Left forelimb (tissue), 1 donor: ENCODE results near the gene COL9A2.

ENCODE experiments used
- DNase-seq: peaks from one replicate; pipeline ENCODE4 v3.0.0-alpha.2; 2018; ENCODE audit warnings: low spot score

COL9A2 gene

DNA sequence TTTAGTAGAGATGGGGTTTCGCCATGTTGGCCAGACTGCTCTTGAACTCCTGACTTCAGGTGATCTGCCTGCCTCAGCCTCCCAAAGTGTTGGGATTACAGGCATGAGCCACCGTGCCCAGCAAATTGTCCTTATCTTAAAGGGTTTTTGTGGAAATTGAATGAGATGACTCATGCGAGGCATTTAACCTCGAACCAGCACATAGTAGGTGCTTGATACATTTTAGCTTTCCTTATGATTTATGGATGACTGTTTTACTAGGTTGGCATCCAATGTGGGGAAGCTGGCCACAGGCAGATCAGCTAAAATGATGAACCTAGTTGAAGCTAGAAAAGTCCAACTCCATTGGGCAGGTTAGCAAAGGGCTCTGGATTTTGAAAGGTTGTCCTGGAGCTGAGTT is 1.4 kb upstream of the COL9A2 start:
- no peak for DNase-seq

DNA sequence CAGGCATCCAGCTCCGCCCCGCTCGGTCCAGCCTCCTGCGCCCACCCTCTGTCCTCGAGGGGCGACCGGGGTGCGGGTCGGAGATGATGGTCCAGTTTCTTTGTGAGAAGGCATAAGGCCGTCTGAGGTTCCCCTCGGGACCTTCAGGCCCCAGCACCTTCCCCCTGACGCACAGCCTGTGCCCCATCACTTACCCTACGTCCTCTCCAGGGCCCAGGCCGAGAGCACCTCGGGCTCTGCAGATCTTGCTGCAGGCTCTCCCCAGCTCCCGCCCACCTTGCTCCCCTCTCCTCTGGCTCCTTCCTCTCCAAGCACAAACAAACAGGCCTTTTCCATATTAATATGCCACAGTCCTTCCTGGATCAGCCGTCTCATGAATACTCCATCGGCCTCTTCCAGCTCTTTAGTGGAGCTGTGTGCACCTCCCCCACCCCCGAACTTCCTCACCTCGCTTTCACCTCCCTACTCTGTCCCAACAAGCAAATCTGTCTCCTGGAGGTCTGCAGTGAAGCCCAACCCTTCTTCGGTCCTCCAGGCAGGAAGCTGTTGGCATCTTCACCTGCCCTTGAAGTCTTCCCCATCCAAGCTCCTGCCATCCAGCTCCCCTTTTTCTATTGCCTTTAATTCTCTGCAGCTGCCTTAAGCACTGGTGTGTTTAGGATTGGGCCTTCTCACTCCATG is 448 bp upstream of the COL9A2 start:
- DNase-seq, result no peak

DNA sequence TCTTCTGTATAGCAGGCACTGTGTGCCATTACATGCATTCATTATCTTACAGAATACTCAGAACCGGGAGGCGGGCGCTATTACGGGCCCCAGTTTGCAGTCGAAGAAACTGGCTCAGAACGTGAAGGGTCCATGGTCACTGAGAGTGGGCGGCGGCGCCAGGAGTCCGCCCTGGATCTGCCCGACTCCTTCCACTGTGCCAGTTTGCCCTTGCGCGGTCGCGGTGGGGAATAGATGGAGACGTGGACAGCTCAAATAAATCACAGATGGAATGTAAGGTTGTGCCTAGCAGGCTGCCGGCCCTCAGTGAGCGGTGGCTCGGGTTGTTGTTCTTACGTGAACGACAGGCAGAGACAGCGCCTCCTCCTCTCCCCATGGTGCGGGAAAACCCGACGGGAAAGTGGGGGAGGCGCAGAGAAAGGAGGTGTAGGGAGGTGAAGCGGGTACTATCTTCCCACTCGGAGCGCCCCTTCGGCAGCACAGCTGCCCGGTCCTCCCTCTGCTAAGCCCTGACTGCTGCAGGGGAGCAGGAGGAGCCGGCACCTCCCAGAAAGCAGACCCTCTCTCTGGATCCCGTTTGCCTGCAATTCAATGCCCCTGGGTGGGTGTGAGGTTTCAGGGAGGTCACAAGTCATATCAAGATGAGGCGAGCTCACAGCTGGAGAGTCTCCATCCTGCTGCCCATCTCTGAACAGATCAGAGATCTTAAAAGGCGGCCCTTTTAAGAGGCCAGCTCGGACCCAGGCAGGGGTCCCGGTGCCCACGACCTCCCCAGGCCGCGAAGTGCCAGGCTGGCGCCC is 1.1 kb downstream of the COL9A2 start:
- DNase-seq, result no peak

DNA sequence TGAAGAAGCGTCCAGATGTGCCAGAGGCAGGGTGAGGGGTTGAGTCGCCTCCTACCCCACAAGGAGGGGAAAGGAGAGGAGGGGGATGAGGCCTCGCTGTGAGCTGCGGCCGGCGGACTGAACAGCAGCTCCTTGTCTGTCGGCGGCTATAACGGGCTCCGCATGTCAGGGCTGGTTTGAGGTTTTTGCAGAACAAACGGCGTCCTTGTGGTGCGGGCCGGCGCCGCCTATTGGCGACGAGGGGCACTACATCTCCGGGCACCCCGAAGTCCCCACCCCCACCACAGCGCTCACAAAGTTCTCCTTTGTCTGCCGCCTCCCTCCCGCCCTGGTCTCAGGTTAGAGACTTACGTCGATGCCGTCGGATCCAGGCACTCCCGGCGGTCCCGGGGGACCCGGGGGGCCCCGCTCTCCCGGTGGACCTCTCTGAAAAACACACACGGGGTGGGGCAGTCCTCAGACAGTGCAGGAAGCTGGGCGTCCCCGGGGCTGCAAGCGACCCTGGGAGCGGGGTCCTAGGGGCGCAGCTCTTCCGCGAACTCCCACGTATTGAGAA is 1.8 kb downstream of the COL9A2 start:
- DNase-seq, result peak; percentile 88

DNA sequence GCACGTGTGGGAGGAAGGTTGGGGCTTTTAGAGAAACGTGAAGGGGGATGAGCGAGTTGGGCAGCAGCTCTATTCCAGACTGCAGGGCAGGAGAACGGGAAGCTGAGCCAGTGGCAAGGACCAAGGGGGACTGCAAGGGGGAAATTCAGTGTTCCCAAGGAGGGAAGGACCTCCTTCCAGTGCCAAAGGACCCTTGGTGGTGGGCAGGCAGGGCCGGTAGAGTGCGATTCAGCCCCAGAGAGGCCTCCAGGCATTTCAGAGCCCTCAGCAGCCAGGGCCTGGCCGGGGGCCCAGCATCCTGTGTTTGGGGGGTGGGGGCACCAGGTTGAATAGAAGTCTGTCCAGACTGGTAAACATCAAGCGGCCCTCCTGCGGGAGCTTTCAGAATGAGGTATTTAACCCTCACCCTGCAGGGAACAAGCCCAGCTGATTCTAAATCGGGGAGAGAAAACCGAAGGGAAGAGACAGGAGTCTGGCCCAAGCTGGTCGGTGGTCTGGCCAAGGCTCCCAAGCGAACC is 2.3 kb downstream of the COL9A2 start:
- no peak for DNase-seq

DNA sequence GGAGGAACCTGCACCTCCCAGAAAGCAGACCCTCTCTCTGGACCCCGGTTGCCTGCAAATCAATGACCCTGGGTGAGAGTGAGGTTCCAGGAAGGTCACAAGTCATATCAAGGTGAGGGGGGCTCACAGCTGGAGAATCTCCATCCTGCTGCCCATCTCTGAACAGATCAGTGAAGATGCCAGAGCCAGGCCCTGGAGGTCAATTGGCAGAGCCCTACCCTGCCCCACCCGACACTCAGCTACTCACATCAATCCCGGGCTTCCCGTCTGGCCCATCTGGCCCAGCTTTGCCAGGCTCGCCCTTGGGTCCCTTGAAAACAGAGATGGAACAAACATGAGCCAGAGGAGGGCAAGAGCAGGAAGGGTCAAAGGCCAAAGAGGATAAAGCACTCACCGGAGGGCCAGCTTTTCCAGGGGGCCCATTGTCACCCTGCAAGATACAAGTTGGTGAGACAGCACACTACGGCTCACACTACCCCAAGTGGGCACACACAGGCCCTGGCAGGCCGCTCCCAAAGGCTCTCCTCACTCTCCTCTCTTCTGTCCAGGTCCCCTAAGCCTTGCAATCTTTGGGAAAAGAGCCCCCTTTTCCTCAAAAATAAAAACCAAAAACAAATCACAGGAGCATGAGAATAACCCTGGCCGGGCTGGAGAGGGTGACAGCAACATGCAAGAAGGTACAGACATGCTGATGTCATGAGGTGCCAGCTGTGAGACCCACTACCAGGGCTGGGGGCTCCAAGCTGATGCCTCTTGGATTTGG is 2.9 kb downstream of the COL9A2 start:
- no peak for DNase-seq

DNA sequence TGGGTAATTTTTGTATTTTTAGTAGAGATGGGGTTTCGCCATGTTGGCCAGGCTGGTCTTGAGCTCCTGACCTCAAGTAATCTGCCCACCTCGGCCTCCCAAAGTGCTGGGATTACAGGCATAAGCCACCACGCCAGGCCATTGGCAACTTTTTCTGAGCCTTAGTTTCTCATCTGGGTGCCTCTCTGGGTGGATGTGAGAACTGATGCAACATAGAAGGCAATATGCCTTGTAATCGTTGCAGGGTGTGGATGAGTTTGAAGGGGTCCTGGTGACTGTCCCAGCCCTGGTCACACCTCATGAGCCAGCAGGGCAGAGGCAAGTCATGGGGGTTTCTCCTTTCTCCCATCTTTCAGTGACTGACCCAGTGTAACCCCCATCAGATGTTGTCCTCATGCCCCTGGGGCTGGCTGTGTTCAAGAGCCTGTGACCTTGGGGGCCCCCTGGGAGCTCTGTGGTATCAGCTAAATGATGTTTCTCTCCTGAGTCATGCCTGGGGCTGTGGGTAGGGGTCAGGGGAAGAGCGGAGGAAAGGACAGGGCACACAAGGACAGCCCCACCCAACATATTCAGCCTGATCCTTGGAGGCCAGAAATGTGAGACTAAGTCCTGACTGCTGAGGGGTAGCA is 3.6 kb downstream of the COL9A2 start:
- DNase-seq, result no peak

DNA sequence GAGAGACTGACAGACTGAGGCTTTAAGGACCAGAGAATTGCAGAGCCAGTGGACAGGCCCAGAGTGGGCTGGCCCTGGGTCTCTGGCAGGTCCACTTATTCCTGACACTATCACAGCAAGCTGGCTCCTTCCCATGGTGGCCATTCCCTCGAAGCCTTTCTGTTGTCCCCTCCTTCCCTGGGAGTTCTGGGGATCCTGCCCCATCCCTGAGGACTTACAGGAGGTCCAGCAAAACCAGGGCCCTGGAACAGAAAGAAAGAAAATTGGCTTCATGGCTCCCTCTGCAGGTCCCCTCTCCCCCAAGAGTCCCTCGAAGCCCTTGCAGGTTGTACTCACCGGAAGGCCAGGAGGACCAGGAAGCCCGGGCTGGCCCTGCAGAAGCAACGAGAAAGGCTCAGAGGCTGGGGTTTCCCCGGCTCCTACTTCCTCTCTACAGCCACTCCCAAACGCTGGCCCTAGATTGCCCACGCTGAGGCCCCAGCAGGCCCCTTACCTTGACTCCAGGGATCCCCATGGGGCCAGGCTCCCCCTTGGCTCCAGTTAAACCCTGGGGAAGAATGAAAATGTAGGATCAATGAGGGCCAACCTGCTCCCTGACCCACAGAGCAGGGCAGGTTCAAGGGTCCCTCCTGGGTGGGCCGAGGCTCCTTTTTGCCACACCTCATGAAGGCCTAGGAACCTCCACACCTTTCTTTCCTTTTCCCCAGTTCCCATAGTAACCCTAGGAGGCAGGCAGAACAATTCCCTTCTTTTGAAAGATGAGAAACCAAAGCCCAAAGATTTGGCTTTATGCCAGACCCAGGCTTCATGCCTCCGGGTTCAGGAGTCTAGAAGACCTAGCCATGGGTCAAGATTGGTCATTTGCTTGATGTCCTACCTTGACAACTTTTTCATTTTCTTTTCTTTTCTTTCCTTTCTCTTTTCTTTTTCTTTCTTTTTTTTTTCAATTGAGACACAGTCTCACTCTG is 4.6 kb downstream of the COL9A2 start:
- DNase-seq, result no peak

DNA sequence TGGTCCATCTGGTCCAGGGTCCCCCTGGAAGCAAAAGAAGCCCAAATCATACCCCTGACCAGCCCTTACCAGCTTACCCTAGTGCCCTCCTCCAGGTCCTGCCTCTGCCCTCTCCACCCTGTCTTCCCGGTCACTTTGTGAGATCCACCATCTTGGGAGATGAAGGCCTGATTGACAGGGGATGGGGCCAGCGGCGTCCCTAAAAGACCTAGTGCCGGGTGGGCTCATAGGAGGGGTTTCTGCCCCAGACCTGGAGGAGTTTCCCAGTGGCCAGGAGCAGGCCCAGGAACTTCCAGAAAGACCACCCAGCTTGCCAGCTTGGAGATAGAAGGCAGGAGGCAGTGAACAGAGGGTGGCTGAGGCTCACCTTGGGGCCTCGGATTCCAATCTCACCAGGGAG is 5.4 kb downstream of the COL9A2 start:
- DNase-seq, result no peak

DNA sequence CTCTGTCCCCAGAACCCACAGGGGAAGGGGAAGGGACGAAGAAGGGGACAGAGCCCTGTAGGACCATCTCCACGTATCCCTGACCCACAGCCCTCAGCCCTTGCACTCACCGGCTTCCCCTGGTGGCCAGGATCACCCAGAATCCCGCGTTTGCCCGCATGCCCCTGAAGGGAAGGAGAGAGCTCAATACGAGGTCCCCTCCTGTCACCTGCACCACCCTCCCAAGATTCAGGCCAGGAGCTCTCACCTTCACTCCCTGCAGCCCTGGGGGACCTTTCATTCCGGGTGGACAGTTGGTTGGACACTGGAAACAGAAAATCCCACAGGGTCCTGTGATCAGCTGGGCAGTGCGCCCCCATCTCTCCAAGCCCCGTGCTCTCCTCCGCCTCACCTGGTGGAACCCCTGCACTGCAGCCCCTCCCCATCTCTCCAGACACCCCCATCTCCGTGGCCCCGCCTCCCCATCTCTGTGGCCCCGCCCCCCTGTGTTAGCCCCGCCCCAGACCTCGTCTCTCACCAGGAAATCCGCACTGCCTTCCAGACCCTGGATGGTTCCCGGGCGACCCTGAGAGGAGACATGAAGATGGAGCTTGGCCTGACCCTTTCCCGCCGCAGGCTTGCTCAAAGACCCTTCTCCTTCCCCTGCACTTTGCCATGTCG is 6.0 kb downstream of the COL9A2 start:
- DNase-seq, result no peak

DNA sequence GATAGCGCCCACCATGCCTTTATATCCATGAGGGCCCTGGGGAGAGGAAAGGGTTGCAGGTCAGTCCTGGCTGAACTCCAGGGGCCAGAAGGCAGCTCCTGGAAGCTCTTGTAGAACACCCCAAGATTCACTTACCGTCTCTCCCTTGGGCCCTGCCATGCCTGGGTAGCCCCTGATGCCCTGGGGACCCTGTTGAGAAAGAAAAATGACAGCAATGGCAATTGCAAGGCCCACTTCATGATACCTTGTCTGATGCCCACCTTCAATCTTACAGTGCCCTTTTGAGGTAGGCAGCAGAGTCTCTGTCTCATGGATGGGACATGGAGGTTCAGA is 7.0 kb downstream of the COL9A2 start:
- DNase-seq, result no peak

DNA sequence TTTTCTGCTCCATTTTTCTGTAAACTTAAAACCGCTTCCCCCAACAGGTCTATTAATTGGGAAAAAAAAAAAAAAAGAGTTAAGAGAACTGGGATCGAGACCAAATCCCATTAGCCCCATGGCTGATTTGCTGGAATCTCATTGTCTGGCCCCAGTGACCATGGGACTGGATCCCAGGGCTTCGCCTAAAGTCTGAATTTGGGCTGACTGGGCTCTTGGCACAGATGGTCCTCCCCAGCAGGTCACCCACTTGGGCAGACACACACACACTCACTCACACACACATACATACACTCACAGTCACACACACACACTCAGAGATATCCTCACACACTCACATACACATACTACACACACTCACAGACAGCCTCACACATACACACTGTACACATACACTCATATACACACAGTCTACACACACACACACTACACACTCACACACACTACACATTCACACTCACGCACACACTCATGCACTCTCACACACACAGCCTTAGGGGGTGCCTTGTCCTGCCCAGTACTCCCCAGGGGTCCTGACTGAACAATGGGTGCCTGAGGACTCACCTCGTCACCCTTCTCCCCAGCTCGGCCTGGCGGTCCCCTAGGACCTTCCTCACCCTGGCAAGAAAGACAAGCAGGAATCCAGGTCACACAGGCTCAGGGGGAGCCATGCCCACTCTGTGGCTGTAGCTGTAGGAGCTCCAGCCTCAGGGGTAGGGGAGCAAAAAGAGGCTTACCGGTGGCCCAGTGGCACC is 7.5 kb downstream of the COL9A2 start:
- DNase-seq, result no peak

DNA sequence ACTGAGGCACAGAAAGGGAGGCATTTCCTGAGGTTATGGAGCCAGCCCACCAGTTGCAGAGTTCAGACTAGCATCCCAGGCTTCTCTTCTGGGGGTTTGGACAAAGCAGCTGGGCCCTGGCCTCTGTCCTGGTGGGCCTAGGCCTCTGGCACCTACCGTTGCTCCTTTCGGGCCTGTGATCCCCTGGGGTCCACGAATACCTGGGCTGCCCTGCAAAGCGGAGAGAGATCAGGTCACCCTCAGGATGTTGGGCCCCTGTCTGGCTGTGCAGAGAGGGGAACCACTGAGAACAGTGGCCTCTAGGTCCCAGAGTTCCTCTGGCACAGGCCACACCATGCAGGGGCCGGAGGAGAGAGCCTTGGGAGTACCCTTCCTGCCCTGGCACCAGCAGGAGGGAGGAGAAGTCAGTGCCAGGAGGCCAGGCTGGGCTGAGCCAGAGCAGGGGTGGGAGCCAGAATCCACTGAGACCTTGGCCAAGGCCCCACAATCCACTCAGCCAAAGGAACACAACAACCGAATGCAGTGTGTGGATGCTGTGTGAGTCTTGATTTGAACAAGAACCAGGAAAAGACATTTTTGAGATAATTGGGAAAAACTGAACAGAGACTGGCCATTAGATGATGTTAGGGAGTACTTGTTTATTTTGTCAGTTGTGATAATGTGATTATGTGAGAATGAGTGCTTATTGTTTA is 8.9 kb downstream of the COL9A2 start:
- no peak for DNase-seq

DNA sequence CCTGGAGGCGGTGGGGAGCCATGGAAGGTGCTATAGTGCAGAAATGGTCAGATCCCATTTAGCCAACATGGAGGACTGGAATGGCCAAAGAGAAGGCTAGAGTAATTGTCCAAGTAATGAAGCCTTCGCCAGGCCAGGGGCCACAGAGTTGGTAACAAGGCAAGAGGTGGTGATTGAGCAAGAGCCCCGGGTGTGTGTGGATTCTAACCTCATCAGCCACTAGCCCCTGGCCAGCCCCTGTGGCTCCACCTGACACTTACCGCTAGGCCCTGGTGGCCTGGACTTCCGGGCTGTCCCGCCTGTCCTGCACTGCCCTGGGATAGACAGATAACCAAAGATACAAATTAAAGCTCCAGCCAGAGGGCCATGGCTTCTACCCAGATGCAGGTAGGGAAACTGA is 9.9 kb downstream of the COL9A2 start:
- DNase-seq, result no peak

DNA sequence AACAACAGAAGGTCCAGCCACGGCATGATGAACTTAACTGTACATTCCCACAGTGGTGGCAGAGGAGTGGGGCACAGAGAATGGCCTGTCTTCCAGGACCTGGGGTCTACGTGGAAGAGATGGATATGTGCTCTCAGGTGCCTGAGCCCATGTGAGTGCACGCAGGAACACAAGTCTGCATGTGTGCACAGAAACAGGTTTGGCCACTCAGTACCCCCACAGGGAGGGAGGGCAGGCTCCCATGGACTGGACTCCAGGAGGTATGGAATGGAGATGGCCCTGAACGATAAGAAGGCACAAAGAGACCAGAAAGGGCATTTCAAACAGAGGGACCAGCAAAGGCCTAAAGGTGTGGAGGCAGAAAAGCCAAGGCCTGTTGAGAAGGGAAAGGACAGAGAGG is 10.8 kb downstream of the COL9A2 start:
- no peak for DNase-seq

DNA sequence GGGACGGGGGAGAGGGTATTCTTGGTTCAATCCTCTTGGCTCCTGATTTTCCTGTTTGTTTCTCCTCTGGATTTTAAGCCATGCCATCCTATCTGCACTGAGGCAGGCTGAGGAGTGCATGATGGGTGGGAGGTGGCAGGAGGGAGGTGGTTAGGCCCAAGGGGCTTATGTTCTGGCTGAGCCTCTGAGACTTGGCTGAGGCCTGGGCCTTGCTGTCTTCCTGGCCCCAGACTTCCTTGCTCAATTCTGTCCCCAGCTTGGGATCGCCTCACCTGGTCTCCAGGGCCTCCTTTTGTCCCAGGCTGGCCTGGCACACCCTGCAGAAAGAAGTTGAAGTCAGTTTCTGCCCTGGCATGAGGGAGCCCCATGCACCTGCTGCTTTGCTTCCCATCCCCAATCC is 11.2 kb downstream of the COL9A2 start:
- DNase-seq, result no peak

DNA sequence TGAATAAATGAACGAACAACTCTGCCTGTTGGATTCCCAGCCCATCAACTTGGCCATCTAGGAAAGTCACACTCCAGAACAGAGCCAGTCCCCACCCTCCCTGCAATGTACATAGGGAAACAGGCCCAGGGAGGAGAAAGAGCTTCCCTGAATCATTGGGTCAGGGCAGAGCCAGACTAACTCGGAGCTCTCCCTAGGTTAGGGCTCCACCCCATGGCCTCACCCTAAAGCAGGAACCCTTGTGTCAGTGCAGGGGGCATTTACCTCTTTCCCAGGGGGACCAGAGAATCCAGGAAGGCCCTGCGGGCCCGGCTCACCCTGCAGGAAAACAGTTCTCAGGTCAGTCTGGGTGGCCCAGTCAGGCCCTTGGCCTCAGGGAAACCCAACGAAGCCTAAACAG is 11.6 kb downstream of the COL9A2 start:
- DNase-seq, result no peak

DNA sequence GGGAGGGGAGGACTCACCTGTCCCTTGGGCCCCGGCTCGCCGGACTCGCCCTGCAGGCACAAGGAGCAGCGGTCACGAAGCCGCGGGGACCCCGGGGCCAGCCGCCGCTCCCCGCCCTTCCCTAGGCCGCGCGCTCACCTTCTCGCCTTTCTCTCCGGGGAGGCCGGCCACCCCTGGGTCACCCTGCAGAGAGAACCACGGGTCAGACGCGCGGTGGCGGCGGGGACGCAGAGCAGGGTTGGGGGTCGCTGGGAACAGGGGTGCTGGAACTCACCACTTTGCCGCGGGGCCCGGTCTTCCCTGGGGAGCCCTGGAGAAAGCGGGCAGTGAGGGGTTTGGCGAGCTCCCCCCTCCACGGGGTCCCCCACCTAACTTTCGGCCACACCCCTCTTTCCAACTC is 13.3 kb downstream of the COL9A2 start:
- DNase-seq, result no peak
